A549 (cell line): ENCODE data around the gene CASP8. TPM values are rescaled to one million over a fixed set of nuclear protein-coding genes. Genes with fewer than 3 reads are reported as not detected.

Experiments used
- ATAC-seq, 2 experiments: fragments of 200-7000 bp in 1 of 2; fragments of >200 bp in 1 of 2; cut with Nextera tagmentation in 1 of 2; cut with Tn5 transposase in 1 of 2; 3 replicates each; pipeline versions ENCODE4 v1.8.0 to v1.9.1; 2018 to 2020; ENCODE audit warnings: mild to moderate bottlenecking in 1 of 2, moderate library complexity in 1 of 2
- CTCF ChIA-PET: fragments of 300-600 bp; sonication (Branson Sonifier 250); formaldehyde crosslinking; extraction: SDS; loops from one replicate; lab custom pipeline; 2021; ENCODE audit warnings: antibody characterized with exemption, inconsistent platforms; lab: Yijun Ruan, JAX
- POLR2A ChIA-PET: fragments of 350-600 bp; formaldehyde crosslinking; extraction: SDS; loops from one replicate; lab custom pipeline; 2021; ENCODE audit warnings: antibody characterized with exemption, inconsistent platforms; lab: Yijun Ruan, JAX
- DNase-seq, 2 experiments: peaks; one replicate each; pipeline versions ENCODE4 v3.0.0 to v3.0.0-alpha.2; 2011 to 2016; ENCODE audit warnings: low read depth in 1 of 2, low spot score in 1 of 2
- FAIRE-seq: peaks from 2 replicates; lab custom pipeline; 2011; peaks lifted over from hg19 to GRCh38; lab: Jason Lieb, UNC
- H3K27ac ChIP-seq, 2 experiments: fragments of >200 bp; sonication (Bioruptor Twin); formaldehyde crosslinking; 3 replicates each; pipeline ENCODE4 v1.5.1; 2016 to 2017
- H3K4me1 ChIP-seq: fragments of >200 bp; sonication (Bioruptor Twin); formaldehyde crosslinking; 3 replicates; pipeline ENCODE4 v1.6.1; 2016
- H3K4me2 ChIP-seq: fragments of >200 bp; sonication (Bioruptor Twin); formaldehyde crosslinking; 3 replicates; pipeline ENCODE4 v1.6.1; 2016
- H3K4me3 ChIP-seq: fragments of >200 bp; sonication (Bioruptor Twin); formaldehyde crosslinking; 3 replicates; pipeline ENCODE4 v1.5.1; 2016
- H3K9me3 ChIP-seq: fragments of >200 bp; sonication (Bioruptor Twin); formaldehyde crosslinking; 3 replicates; pipeline ENCODE4 v1.6.1; 2016
- BHLHE40 ChIP-seq: IDR thresholded peaks from 2 replicates; pipeline ENCODE4 v1.6.1; 2012; ENCODE audit warnings: low read depth, low read length, inconsistent platforms
- CBX2 ChIP-seq: fragments of 200-600 bp; sonication (generic); IDR thresholded peaks from 2 replicates; pipeline ENCODE4 v1.6.1; 2016; ENCODE audit warnings: low read depth, mild to moderate bottlenecking, borderline replicate concordance
- CEBPB ChIP-seq, 2 experiments: fragments of >200 bp in 1 of 2; sonication (Bioruptor Twin) in 1 of 2; formaldehyde crosslinking in 1 of 2; IDR thresholded peaks; 2 replicates each; pipeline ENCODE4 v1.6.1; 2012 to 2016
- CHD2 ChIP-seq: fragments of 150-350 bp; IDR thresholded peaks from 2 replicates; pipeline ENCODE4 v1.6.1; 2014; ENCODE audit warnings: low read length; ENCODE audit not compliant: partially characterized antibody
- EHMT2 ChIP-seq: fragments of 200-600 bp; sonication (generic); IDR thresholded peaks from 2 replicates; pipeline ENCODE4 v1.6.1; 2016; ENCODE audit warnings: antibody characterized with exemption, low read depth, mild to moderate bottlenecking, moderate library complexity
- EP300 ChIP-seq, 2 experiments: fragments of >200 bp; sonication (Bioruptor Twin); formaldehyde crosslinking; IDR thresholded peaks; 2 replicates in 1 of 2; 3 replicates in 1 of 2; pipeline ENCODE4 v1.6.1; 2016 to 2017
- FOSL2 ChIP-seq, 2 experiments: fragments of 450-650 bp in 1 of 2; fragments of >200 bp in 1 of 2; sonication (Bioruptor Twin) in 1 of 2; formaldehyde crosslinking; IDR thresholded peaks; 2 replicates each; pipeline versions ENCODE4 v1.5.0 to v1.6.1; 2016 to 2020; ENCODE audit warnings: mild to moderate bottlenecking in 1 of 2, moderate library complexity in 1 of 2
- HOXA7 ChIP-seq: fragments of 250-450 bp; sonication (Bioruptor Pico); IDR thresholded peaks from 2 replicates; pipeline ENCODE4 v1.5.0; 2020; ENCODE audit warnings: mild to moderate bottlenecking, moderate library complexity
- HOXB13 ChIP-seq: fragments of 250-450 bp; sonication (Bioruptor Pico); IDR thresholded peaks from 2 replicates; pipeline ENCODE4 v1.5.0; 2020; ENCODE audit warnings: low read depth, mild to moderate bottlenecking, moderate library complexity
- JUN ChIP-seq, 2 experiments: fragments of >200 bp; sonication (Bioruptor Twin); formaldehyde crosslinking; IDR thresholded peaks; 2 replicates in 1 of 2; 3 replicates in 1 of 2; pipeline ENCODE4 v1.6.1; 2016 to 2017
- NFE2L2 ChIP-seq: fragments of 150-350 bp; conservative IDR thresholded peaks from 2 replicates; pipeline ENCODE4 v1.6.1; 2014; ENCODE audit warnings: low read length
- NPAS2 ChIP-seq: fragments of 250-450 bp; sonication (Bioruptor Pico); IDR thresholded peaks from 2 replicates; pipeline ENCODE4 v1.8.0; 2022; ENCODE audit warnings: mild to moderate bottlenecking, moderate library complexity, borderline replicate concordance
- POLR2AphosphoS2 ChIP-seq: conservative IDR thresholded peaks from 2 replicates; pipeline ENCODE4 v1.6.1; 2012; ENCODE audit warnings: low read length, improper control_type of control experiment, inconsistent platforms
- RAD21 ChIP-seq, 2 experiments: fragments of >200 bp in 1 of 2; sonication (Bioruptor Twin) in 1 of 2; formaldehyde crosslinking in 1 of 2; IDR thresholded peaks in 1 of 2; conservative IDR thresholded peaks in 1 of 2; 2 replicates in 1 of 2; 3 replicates in 1 of 2; pipeline ENCODE4 v1.6.1; 2012 to 2018; ENCODE audit warnings: inconsistent platforms in 1 of 2
- RARB ChIP-seq: fragments of 250-450 bp; sonication (Bioruptor Pico); IDR thresholded peaks from 2 replicates; pipeline ENCODE4 v1.8.0; 2021; ENCODE audit warnings: mild to moderate bottlenecking, moderate library complexity
- RFX5 ChIP-seq: fragments of 450-650 bp; IDR thresholded peaks from 2 replicates; pipeline ENCODE4 v1.7.1; 2014; ENCODE audit warnings: antibody characterized with exemption, mild to moderate bottlenecking, moderate library complexity
- ZSCAN20 ChIP-seq: fragments of 250-450 bp; sonication (Bioruptor Pico); IDR thresholded peaks from 2 replicates; pipeline ENCODE4 v1.8.0; 2022; ENCODE audit warnings: mild to moderate bottlenecking, moderate library complexity
- WGBS: methylation state at CpG from one replicate; pipeline ENCODE4 v1.1.6; 2017; ENCODE audit errors: missing lambda C conversion rate; 5-methylcytosine and 5-hydroxymethylcytosine counted together
- polyA plus RNA-seq, 4 experiments: library from polyadenylated mRNA; depleted of rRNA in 3 of 4; stranded (reverse); fragments of >200 nt; fragmentation: RNase III in 1 of 4; extraction: RNeasy Plus Mini Kit Qiagen cat#74134 plus additional on column Dnase treatment in 1 of 4; gene quantifications; 2 replicates in 3 of 4; 3 replicates in 1 of 4; pipeline ENCODE4 v1.2.3, GENCODE V29; 2011 to 2017
- TF ChIP-seq, protein P1 (sequence below): IDR thresholded peaks from 2 replicates; pipeline ENCODE4 v1.6.1; 2012
- TF ChIP-seq, protein P2 (sequence below): fragments of 150-350 bp; IDR thresholded peaks from 2 replicates; pipeline ENCODE4 v1.6.1; 2014; ENCODE audit warnings: low read depth, mild to moderate bottlenecking, low read length
- TF ChIP-seq, protein P3 (sequence below): fragments of 450-650 bp; IDR thresholded peaks from 2 replicates; pipeline ENCODE4 v1.6.1; 2014; ENCODE audit warnings: antibody characterized with exemption

CASP8 gene
- polyA plus RNA-seq, 2 of the 4 experiments (the other 2 are of a cell fraction), result 40.2 to 65.2 TPM

DNA sequence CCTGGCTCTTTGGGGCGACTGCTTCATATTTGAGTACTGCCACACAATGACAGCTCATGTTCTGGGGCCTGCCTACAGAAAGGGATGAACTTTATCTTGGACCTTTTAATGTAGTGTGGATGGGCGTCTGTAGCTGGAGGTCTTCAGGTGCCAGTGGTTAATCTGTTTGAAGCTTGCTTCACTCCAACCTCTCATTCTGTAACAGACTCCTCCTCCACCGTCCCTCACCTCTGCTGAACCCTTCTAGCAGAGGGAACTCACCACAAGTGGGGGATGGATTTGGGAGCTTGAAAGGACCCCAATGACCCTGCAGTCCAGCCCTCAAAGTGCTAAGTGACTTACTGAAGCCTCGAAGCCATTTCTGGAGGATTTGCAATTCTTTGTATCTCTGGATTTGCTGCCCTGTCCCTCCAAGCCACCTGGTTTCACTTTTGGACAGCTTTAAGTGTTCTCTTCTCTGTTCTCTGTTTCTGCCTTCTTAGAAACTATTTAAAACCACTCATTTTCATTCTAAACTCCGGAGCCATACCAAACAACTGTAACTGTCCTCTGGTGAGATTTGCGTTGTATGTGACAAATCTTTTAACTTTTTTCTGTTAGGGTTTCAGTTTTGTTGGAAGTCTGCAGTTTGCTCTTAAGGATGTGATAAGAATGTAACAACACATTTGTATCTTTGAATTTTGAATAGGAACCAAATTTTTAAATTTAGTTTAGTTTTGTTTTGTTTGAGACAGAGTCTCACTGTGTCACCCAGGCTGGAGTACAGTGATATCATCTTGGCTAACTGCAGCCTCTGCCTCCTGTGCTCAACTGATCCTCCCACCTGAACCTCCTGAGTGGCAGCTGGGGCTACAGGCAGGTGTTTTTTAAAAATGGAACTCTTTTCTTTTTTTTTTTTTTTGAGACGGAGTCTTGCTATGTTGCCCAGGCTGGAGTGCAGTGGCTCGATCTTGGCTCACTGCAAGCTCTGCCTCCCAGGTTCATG, 37.0 kb upstream of the CASP8 start:
- Histone ChIP-seq H3K4me1 (no peaks in the 10 kb centered on the region), H3K4me2 (no peak overlapping the region)
- ATAC-seq, result no peak; a peak in 1 of 6 replicates
- CTCF ChIA-PET, result interaction anchor here (1.1 to 1.6 kb wide), 2 partner anchors 9 to 317 kb away, joined by 3 to 12 read pairs; no protein-coding TSS in a partner anchor
- TF ChIP-seq NFE2L2 (no peak), EHMT2 (no peak), CBX2 (no peak), EP300 (IDR thresholded peaks at IDR 0.05) (no peak), FOSL2 (IDR thresholded peaks at IDR 0.05) (no peak), FOSL2 (CRISPR knock-in tag; IDR thresholded peaks at IDR 0.05) (no peak), HOXB13 (CRISPR knock-in tag) (no peak), CEBPB (IDR thresholded peaks at IDR 0.05) (no peak), RFX5 (no peak), HOXA7 (no peak)
- TF ChIP-seq, protein P1, sequence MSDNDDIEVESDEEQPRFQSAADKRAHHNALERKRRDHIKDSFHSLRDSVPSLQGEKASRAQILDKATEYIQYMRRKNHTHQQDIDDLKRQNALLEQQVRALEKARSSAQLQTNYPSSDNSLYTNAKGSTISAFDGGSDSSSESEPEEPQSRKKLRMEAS, result no peak
- TF ChIP-seq, all 56 proteins: peak for 0
- POLR2A ChIA-PET, result no interaction called here
- 72% methylated on average over 8 of the region's 8 CpGs for WGBS
- Histone ChIP-seq H3K27ac (no peak overlapping the region), H3K4me3 (no peak overlapping the region), H3K9me3 (no peaks in the 10 kb centered on the region)
- FAIRE-seq (no peak), DNase-seq (no peak)

DNA sequence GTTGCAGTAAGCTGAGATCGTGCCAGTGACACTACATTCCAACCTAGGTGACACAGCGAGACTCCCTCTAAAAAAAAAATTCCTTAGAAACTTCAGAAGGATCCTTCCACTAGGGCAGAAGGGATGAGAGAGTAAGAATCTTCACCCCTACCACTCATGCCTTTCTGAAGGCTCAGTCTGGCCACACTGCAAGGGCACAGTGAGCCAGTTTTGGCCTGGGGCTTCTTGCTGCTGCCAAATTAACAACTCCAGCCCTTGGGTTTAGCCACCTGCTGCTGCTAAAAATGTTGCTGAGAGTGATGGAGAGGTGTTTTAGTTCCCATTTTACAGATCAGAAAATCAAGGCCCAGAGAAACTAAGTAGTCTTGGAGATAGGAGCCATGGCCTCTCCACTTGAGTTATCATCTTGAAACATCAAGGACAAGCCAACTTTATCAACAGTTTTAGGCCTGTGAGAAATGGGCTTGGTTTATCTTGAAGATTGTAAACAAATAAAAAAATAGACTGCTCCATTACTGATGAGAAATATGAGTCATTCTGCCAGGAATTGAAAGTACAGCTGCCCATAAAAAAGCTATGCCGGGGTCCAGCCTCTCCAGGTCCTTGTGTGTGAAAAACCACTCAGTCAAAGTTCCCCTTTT, 31.9 kb upstream of the CASP8 start:
- Histone ChIP-seq H3K4me3 (no peak overlapping the region), H3K27ac (no peak overlapping the region), H3K4me1 (peaks cover 7% of the 10 kb centered on the region), H3K4me2 (no peak overlapping the region), H3K9me3 (no peaks in the 10 kb centered on the region)
- 71% methylated on average over 3 of the region's 3 CpGs for whole genome bisulfite sequencing
- ATAC-seq, result no peak
- ChIA-PET POLR2A (no interaction called here), CTCF (interaction anchor here (0.7 to 2.1 kb wide), 3 partner anchors 45 to 327 kb away, joined by 3 to 8 read pairs (median 4); partner anchors contain the start of gene CASP10)
- no peak for FAIRE-seq
- TF ChIP-seq JUN (IDR thresholded peaks at IDR 0.05), result no peak
- no peak for TF ChIP-seq RARB (CRISPR knock-in tag)
- TF ChIP-seq, protein P2, sequence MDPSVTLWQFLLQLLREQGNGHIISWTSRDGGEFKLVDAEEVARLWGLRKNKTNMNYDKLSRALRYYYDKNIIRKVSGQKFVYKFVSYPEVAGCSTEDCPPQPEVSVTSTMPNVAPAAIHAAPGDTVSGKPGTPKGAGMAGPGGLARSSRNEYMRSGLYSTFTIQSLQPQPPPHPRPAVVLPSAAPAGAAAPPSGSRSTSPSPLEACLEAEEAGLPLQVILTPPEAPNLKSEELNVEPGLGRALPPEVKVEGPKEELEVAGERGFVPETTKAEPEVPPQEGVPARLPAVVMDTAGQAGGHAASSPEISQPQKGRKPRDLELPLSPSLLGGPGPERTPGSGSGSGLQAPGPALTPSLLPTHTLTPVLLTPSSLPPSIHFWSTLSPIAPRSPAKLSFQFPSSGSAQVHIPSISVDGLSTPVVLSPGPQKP, result no peak
- TF ChIP-seq CHD2, result no peak
- TF ChIP-seq RFX5, result no peak
- no peak for TF ChIP-seq EP300 (IDR thresholded peaks at IDR 0.05)
- TF ChIP-seq NPAS2 (CRISPR knock-in tag), result no peak
- TF ChIP-seq ZSCAN20, result no peak
- no peak for TF ChIP-seq POLR2AphosphoS2
- TF ChIP-seq BHLHE40, result no peak
- no peak for TF ChIP-seq RAD21 (conservative IDR thresholded peaks at IDR 0.05 in 1 of 2, IDR thresholded peaks at IDR 0.05 in 1 of 2)
- TF ChIP-seq, protein P3, sequence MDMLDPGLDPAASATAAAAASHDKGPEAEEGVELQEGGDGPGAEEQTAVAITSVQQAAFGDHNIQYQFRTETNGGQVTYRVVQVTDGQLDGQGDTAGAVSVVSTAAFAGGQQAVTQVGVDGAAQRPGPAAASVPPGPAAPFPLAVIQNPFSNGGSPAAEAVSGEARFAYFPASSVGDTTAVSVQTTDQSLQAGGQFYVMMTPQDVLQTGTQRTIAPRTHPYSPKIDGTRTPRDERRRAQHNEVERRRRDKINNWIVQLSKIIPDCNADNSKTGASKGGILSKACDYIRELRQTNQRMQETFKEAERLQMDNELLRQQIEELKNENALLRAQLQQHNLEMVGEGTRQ, result no peak
- TF ChIP-seq CBX2, result no peak
- DNase-seq, result no peak
